Chondrocyte (in vitro differentiated cells): ENCODE results near the gene KRTAP12-2. TPM values are rescaled to one million over a fixed set of nuclear protein-coding genes. Genes with fewer than 3 reads are reported as not detected.
"Not testable (repeated sequence)": the region's sequence is repeated elsewhere in the genome, so short reads cannot be mapped to it uniquely, and the experiment has no call there.

Experiments used
- DNase-seq: peaks from one replicate; pipeline ENCODE4 v3.0.0; 2021; ENCODE audit warnings: mixed read lengths, low spot score
- H3K27ac Mint-ChIP-seq: one replicate; pipeline ENCODE4 v1.8.0; 2021; ENCODE audit warnings: mild to moderate bottlenecking, moderate library complexity, mixed read lengths; ENCODE audit not compliant: unreplicated experiment
- H3K27me3 Mint-ChIP-seq: 2 replicates; pipeline ENCODE4 v1.8.0; 2021; ENCODE audit warnings: low read depth, mixed read lengths
- H3K36me3 Mint-ChIP-seq: 2 replicates; pipeline ENCODE4 v1.8.0; 2021; ENCODE audit warnings: low read depth, mixed read lengths
- H3K4me1 Mint-ChIP-seq: 2 replicates; pipeline ENCODE4 v1.8.0; 2021; ENCODE audit warnings: low read depth, mild to moderate bottlenecking, mixed read lengths
- H3K4me3 Mint-ChIP-seq: one replicate; pipeline ENCODE4 v1.8.0; 2021; ENCODE audit warnings: mild to moderate bottlenecking, moderate library complexity, mixed read lengths; ENCODE audit not compliant: unreplicated experiment
- H3K9me3 Mint-ChIP-seq: 2 replicates; pipeline ENCODE4 v1.8.0; 2021; ENCODE audit warnings: low read depth, mixed read lengths
- CTCF ChIP-seq: fragments of 200-600 bp; sonication (generic); IDR thresholded peaks from 2 replicates; pipeline ENCODE4 v1.5.0; 2021; ENCODE audit warnings: antibody characterized with exemption, mild to moderate bottlenecking, moderate library complexity
- total RNA-seq: library from RNA; stranded (reverse); gene quantifications from 3 replicates; pipeline ENCODE4 v1.2.1, GENCODE V29; 2021

The KRTAP12-2 gene
- total RNA-seq, 1 donor from 2014 or later = not detected

GRCh38 chr21:44691686-44692085, 25.0 kb upstream of the KRTAP12-2 start:
- peaks cover under 1% of the 10 kb centered on the region for H3K4me1 Mint-ChIP-seq
- TF ChIP-seq CTCF = no peak
- H3K9me3 Mint-ChIP-seq = peaks cover 19% of the 10 kb centered on the region
- no peak overlapping the region for H3K4me3 Mint-ChIP-seq
- no peak for DNase-seq
- H3K36me3 Mint-ChIP-seq = peaks cover 5% of the 10 kb centered on the region
- peaks cover 50% of the 10 kb centered on the region for H3K27me3 Mint-ChIP-seq
- no peak overlapping the region for H3K27ac Mint-ChIP-seq

- H3K4me1 Mint-ChIP-seq, H3K36me3 Mint-ChIP-seq, H3K4me3 Mint-ChIP-seq, DNase-seq, H3K27ac Mint-ChIP-seq: not testable (repeated sequence)
- Mint-ChIP-seq H3K27me3 (peaks cover 48% of the 10 kb centered on the region), H3K9me3 (peaks cover 19% of the 10 kb centered on the region)
Observed at GRCh38 chr21:44689740-44690139, 23.0 kb upstream of the KRTAP12-2 start.

- no peak for TF ChIP-seq CTCF
- Mint-ChIP-seq H3K27ac (no peak overlapping the region), H3K4me3 (no peak overlapping the region)
Observed at GRCh38 chr21:44687671-44688070, 20.9 kb upstream of the KRTAP12-2 start.

GRCh38 chr21:44686843-44687561, 20.3 kb upstream of the KRTAP12-2 start:
- Mint-ChIP-seq H3K36me3 (peaks cover 4% of the 10 kb centered on the region), H3K4me3 (no peak overlapping the region), H3K27ac (no peak overlapping the region), H3K4me1 (no peaks in the 10 kb centered on the region), H3K9me3 (no peaks in the 10 kb centered on the region), H3K27me3 (peaks cover 70% of the 10 kb centered on the region)
- TF ChIP-seq CTCF = no peak
- DNase-seq = no peak

More at GRCh38 chr21:44687671-44688070, 20.9 kb upstream of the KRTAP12-2 start:
- peaks cover 4% of the 10 kb centered on the region for H3K9me3 Mint-ChIP-seq
- H3K27me3 Mint-ChIP-seq = peaks cover 63% of the 10 kb centered on the region
- peaks cover 4% of the 10 kb centered on the region for H3K36me3 Mint-ChIP-seq
- DNase-seq = no peak
- H3K4me1 Mint-ChIP-seq = no peaks in the 10 kb centered on the region

- H3K4me3 Mint-ChIP-seq = no peak overlapping the region
- H3K4me1 Mint-ChIP-seq = no peaks in the 10 kb centered on the region
- peaks cover 73% of the 10 kb centered on the region for H3K27me3 Mint-ChIP-seq
- no peak for TF ChIP-seq CTCF
- H3K27ac Mint-ChIP-seq = no peak overlapping the region
- peaks cover 4% of the 10 kb centered on the region for H3K36me3 Mint-ChIP-seq
- no peaks in the 10 kb centered on the region for H3K9me3 Mint-ChIP-seq
- no peak for DNase-seq
Observed at GRCh38 chr21:44686000-44686781, 19.5 kb upstream of the KRTAP12-2 start.

- H3K4me1 Mint-ChIP-seq, H3K36me3 Mint-ChIP-seq, DNase-seq, H3K9me3 Mint-ChIP-seq, H3K4me3 Mint-ChIP-seq, H3K27ac Mint-ChIP-seq: not testable (repeated sequence)
- peaks cover 73% of the 10 kb centered on the region for H3K27me3 Mint-ChIP-seq
Observed at GRCh38 chr21:44685050-44685449, 18.3 kb upstream of the KRTAP12-2 start.
